Kidney (tissue), 14 donors: ENCODE measurements around the gene CA4. TPM values are rescaled to one million over a fixed set of nuclear protein-coding genes. Genes with fewer than 3 reads are reported as not detected.

Source experiments
- DNase-seq, 5 donors: peaks; one replicate each; pipeline ENCODE4 v3.0.0-alpha.2; 2013 to 2020
- FAIRE-seq: peaks from 2 replicates; lab custom pipeline; 2012; peaks lifted over from hg19 to GRCh38; lab: Jason Lieb, UNC
- H3K27ac ChIP-seq, 2 donors: one replicate each; pipeline ENCODE4 v1.7.0; 2013; ENCODE audit warnings: low read depth in 2 of 2, low read length in 2 of 2, inconsistent platforms in 1 of 2
- H3K27me3 ChIP-seq: one replicate; pipeline ENCODE4 v1.7.1; 2013; ENCODE audit warnings: low read length, inconsistent platforms; ENCODE audit not compliant: control insufficient read depth, insufficient read depth
- H3K36me3 ChIP-seq, 3 donors: one replicate each; pipeline versions ENCODE4 v1.7.0 to v1.7.1; 2013; ENCODE audit warnings: low read length in 3 of 3, control low read depth in 1 of 3, inconsistent platforms in 1 of 3; ENCODE audit not compliant: insufficient read depth in 3 of 3, control insufficient read depth in 2 of 3
- H3K4me1 ChIP-seq, 3 donors: one replicate each; pipeline versions ENCODE4 v1.7.0 to v1.7.1; 2013; ENCODE audit warnings: low read length in 3 of 3, inconsistent platforms in 1 of 3, low read depth in 1 of 3; ENCODE audit not compliant: control insufficient read depth in 2 of 3, insufficient read depth in 2 of 3
- H3K4me3 ChIP-seq, 3 donors: one replicate each; pipeline versions ENCODE4 v1.7.0 to v1.8.1; 2013; ENCODE audit warnings: low read length in 3 of 3, control low read depth in 1 of 3, inconsistent platforms in 1 of 3
- H3K9ac ChIP-seq, 3 donors: one replicate each; pipeline versions ENCODE4 v1.7.0 to v1.7.1; 2013; ENCODE audit warnings: low read length in 3 of 3, control low read depth in 1 of 3, inconsistent platforms in 1 of 3
- H3K9me3 ChIP-seq, 3 donors: one replicate each; pipeline versions ENCODE4 v1.7.0 to v1.7.1; 2013; ENCODE audit warnings: low read length in 3 of 3, control low read depth in 1 of 3, inconsistent platforms in 1 of 3; ENCODE audit not compliant: control insufficient read depth in 2 of 3, insufficient read depth in 1 of 3
- CTCF ChIP-seq: IDR thresholded peaks from 3 replicates; pipeline ENCODE4 v1.5.1; 2012; ENCODE audit warnings: mild to moderate bottlenecking, moderate library complexity, borderline replicate concordance; ENCODE audit not compliant: insufficient read depth; ENCODE audit errors: extremely low read depth
- intact Hi-C: fragments of 100-400 bp; cut with DNase I; formaldehyde crosslinking; loops from one replicate; pipeline ENCODE4 v1.11.1; 2022
- polyA plus RNA-seq: library from polyadenylated mRNA; stranded (reverse); fragments of 350-450 nt; fragmentation: Illumina TruSeq; extraction: RNeasy Lipid Tissue Mini Kit (QIAGEN cat#74804); gene quantifications from one replicate; pipeline ENCODE4 v1.2.3, GENCODE V29; 2014; ENCODE audit warnings: low read depth, low replicate concordance; ENCODE audit not compliant: insufficient read depth
- total RNA-seq: library from RNA; stranded (reverse); fragmentation: NEBNext Ultra II Directional; extraction: Animal tissue kit (Norgen Biotek cat#: 25700); gene quantifications from one replicate; pipeline ENCODE4 v1.2.1, GENCODE V29; 2021
- donor health status: control.
- donor health status: control.
- donor health status: control.
- donor health status: control.
- donor health status: control.
- donor health status: DM: yes; HTN: yes; CAD: no.
- donor health status: Normal renal cell carcinoma (clear cell type).

The CA4 gene
- total and polyA plus RNA-seq, 2 donors from 2014 or later = 25.3 to 102 TPM

- DNase-seq = peak in 2 of 5 donors; percentile 20 to 86
- H3K27me3 ChIP-seq = peaks cover 4% of the 10 kb centered on the region
- H3K4me3 ChIP-seq = no peak overlapping the region
- H3K4me1 ChIP-seq = peaks cover 0 to 41% (median 10%) of the 10 kb centered on the region in 3 donors
- no peak for TF ChIP-seq CTCF
- no peaks in the 10 kb centered on the region for H3K36me3 ChIP-seq
- H3K9me3 ChIP-seq = no peaks in the 10 kb centered on the region
- intact Hi-C loops = no loop called here
- FAIRE-seq = no peak
- H3K9ac ChIP-seq = no peak overlapping the region
- peak overlapping the region in 1 of 2 donors; percentile 37 for H3K27ac ChIP-seq
Observed at GRCh38 chr17:60154616-60155426, 5.0 kb downstream of the CA4 start.

- TF ChIP-seq CTCF = no peak
- DNase-seq = no peak
- Histone ChIP-seq H3K4me1 (peaks cover 0 to 37% (median 10%) of the 10 kb centered on the region in 3 donors), H3K9ac (no peak overlapping the region), H3K9me3 (no peaks in the 10 kb centered on the region), H3K36me3 (no peaks in the 10 kb centered on the region), H3K27me3 (peaks cover 4% of the 10 kb centered on the region), H3K27ac (no peak overlapping the region), H3K4me3 (no peak overlapping the region)
- FAIRE-seq = no peak
- intact Hi-C loops = no loop called here
Observed at GRCh38 chr17:60155427-60155814, 5.6 kb downstream of the CA4 start.

GRCh38 chr17:60155815-60156214 is 6.0 kb downstream of the CA4 start:
- Histone ChIP-seq H3K36me3 (no peaks in the 10 kb centered on the region), H3K4me1 (peaks cover 0 to 37% (median 10%) of the 10 kb centered on the region in 3 donors), H3K27ac (no peak overlapping the region), H3K27me3 (peaks cover 4% of the 10 kb centered on the region), H3K4me3 (no peak overlapping the region), H3K9me3 (no peaks in the 10 kb centered on the region), H3K9ac (no peak overlapping the region)
- intact Hi-C loops = no loop called here
- peak in 1 of 5 donors; percentile 58 for DNase-seq
- no peak for FAIRE-seq
- no peak for TF ChIP-seq CTCF
